Activated CD4-positive, alpha-beta T cell treated with anti-CD3 and anti-CD28 coated beads for 1 hour (primary cell): Measurements from ENCODE around the gene IL4I1.

Experiments
- DNase-seq: peaks from one replicate; pipeline ENCODE4 v3.0.0-alpha.2; 2020

IL4I1 gene

DNA sequence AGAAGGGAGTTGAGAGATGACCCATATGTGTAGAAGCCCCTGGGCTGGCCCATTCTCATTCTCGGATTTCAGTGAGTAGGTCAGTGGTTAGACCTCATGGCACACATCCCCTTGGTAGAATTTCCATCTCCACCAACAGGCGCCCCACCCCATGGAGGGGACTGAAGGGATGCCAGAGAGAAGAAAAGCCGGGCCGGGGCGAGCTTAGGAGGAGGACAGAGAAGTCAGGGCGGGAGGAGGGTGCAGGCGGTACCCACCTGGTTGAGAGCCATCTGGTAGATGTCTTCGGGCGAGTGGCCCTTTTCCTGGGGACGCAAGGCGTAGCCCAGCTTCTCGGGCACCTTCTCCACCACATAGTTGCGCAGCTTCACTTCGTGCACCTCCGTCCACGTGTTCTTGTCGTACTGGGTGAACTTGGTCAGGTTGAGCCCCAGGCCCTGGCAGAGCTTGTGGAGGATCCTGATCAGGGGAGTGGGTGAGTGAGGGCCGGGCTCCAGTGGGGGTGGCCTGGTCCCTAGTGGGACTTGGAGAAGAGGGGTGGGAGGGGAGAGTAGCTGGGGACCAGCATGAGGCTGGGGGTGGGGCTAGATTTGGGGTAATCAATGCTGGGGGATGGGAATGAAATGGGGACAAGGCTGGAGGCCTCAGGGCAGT lies 2.5 kb downstream of the IL4I1 start:
- no peak for DNase-seq

DNA sequence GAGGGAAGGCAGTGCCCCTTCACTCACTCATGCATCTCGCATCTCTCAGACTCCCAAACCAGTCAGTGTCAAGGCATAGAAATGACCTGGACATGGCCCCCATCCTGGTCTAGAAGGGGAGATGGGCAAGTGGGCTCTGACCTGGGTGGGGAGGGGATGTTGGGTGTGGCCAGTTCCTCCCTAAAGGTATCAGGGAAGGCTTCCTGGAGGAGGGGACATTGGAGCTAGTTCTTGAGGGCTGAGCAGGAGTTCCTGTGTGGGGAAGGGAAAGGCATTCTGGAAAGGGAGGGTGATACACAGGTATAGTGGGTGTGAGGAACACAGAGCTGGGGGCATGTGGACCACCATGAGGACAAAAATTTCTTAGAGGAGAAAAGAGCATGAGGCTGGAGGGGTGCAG lies 4.0 kb downstream of the IL4I1 start:
- DNase-seq, result no peak

DNA sequence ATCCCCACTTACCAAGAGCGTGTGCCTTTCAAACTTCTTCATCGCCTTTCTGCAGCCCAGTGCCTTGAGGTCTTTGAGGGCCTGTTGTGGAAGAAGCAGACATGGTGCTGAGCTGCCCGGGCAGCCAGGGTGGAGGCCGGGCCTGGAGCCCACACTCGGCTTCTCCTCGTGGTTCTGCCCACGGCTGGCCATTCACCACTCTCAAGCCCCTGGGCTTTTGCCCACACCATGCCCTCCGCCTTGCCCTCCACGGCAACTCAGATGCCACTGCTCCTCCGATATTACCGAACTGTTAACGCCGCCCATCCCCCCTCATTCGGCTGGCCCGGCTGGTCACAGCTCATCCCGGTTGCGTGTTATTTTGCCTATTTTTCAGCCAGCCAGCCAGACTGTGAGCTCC lies 5.3 kb downstream of the IL4I1 start:
- DNase-seq, result no peak

DNA sequence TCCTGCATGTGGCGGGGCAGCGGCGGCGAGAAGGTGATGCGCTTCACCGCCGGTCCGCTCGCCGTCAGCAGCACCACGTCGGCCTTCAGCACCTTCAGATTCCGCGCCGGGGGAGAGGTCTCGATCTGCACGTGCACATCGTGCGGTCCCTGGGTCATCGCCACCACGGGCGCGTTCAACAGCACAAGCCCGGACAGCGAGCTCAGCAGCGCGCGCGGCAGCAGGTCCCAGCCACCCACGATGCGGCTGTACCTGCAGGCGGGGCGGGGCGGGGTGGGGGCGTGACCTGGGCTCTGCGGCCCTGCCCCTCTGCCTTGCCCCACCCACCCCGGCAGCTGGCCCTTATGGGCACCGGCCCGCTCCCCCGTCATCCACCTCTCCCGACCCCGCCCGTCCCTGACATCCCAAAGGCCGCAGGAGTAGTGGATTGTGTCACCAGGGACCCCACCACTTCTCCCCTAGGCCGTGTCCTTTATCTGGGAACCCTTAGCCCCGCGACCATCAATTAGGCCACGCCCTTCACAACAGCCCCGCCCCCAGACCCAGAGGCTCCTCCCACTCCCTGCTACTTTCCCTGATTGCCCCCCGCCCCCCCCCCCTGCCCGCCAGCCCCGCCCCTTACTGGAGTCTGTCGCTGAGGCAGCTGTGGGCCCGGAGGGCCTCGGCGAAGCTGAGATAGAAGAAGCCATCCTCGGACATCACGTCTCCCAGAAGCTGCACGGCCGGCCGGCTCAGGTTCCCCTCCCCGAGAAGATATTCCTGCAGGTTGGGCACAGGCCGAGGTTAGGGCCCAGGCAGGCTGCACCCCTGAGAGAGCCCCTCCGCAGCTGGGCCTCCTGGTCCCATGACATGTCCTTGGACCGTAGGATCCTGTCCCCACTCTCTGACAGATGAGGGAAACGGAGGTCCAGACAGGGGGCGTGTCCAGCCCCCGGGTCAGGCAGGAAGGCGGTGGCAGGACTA lies 6.1 kb downstream of the IL4I1 start:
- DNase-seq, result peak; percentile 45

DNA sequence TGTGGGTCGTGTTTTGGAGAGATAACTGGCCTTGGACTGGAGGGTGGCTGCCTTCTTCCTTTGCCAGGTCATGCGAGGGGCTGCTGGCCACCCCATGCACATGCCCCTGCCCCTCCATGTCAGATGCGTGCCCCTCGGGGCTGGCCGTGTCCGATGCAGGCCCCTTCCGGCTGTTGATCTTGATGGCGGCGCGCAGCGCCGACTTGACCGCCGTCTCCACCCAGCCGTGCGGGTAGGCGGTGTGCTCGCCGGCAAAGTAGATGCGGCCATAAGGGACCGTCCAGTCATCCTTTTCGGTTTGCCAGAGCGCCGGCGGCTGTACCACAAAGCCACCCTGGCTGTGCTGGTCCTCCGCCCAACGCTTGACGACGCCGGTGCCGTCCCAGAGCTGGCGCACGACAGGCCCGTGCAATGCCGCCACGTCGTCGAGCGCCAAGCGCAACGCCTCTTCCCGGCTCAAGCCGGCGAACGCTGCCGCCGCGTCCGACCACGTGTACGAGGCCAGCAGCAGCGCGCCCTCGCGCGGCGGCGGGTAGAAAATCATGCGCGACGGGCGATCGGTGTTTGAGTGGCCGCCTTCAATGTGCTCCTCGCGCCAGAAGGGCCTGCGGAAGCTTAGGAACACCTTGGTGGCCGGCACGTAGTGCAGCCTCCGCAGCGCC lies 6.9 kb downstream of the IL4I1 start:
- peak; percentile 63 for DNase-seq

DNA sequence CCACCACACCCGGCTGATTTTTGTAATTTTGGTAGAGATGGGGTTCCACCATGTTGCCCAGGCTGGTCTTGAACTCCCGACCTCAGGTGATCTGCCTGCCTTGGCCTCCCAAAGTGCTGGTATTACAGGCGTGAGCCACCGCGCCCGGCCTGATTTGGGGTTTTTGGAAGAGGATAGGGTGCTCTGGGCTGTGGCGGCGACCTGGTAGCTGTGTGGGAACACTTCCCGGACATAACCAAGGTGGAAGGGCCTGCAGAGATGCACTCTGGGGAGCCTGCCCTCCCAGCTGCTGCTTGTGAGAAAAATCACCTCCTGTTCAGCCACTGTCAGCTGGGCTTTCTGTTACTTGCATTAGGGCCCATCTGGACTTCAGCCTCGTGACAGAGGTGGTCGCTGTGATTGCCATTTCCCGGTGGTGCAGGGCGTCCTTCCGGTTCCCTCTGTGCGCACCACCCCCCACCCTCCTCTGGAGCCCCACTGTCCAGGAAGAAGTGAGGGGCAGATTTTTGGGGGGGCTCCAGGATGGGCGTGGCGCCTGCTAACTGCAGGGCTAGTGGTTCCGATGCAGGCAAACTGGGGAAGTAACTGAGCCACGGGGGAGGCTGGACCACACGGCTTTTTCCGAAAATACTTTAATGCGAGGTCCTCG lies 7.5 kb downstream of the IL4I1 start:
- DNase-seq, result no peak

DNA sequence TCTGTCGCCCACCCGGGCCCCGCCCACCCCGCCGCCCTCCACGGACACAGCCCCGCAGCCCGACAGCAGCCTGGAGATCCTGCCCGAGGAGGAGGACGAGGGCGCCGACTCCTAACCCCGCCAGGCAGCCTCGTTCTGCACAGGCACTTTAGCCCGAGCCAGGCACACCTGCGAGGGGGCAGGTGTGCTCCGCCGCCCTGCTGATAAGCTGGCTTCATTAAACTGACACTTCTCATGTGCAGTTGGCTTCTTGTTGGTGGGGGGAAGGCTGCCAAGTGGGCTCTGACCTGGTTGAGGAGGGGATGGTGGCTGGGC lies 8.2 kb downstream of the IL4I1 start:
- DNase-seq, result no peak

DNA sequence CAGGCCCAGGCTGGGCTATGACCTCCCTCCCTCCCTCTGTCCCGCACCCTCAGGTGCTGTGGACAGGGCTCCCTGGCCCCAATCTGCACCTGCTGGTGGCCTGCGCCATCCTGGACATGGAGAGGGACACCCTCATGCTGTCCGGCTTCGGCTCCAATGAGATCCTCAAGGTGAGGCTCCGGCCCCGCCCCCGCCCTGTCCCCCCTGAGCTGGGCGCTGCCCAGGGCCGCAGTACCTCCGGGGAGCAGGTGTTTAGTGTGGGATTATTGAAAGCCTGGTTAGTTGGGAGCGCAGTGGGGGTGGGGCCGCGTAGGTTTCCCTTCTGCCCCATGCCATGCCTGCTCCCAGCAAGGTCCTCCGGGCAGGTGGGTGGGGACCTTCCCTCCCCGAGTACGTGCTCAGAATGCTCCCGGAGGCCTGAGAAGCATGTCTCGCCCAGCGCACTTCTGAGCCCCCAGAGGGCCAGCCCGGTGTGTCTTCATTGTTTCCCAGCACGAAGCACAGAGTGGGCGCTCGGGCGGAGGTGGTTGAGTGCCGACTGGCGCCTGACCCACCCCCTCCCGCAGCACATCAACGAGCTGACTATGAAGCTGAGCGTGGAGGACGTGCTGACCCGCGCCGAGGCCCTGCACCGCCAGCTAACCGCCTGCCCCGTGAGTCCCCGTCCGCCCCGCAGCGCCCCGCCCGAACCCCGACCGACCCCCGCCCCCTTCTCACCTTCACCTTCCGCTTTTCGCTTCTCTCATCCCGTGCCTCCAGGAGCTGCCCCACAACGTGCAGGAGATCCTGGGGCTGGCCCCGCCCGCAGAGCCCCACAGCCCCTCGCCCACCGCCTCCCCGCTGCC lies 8.8 kb downstream of the IL4I1 start:
- DNase-seq, result no peak

DNA sequence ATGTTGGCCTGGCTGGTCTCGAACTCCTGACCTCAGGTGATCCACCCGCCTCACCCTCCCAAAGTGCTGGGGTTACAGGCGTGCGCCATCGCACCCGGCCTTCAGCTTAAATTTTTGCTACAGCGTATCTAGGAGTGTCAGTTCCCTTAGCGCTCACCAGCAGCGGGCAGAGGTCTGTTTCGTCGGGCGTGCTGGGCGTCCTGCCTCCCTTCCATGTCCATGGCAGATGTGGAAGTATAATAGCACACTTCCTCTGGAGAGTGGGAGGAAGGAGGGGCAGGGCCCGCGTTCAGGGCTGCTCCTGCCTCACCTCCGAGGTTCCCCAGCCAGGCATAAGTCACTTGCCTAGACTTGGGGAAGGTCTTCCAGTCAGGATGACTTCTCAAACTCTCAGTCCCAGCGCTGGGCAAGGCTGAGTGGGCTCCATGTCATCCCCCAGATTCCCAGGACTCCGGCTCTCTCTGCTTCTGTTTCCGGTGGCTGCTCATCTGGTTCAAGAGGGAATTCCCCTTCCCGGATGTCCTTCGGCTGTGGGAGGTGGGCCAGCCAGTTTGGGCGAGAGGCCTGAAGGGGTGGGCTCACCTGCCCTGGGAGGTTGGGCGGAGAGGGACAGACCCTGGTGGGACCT lies 9.5 kb downstream of the IL4I1 start:
- no peak for DNase-seq

DNA sequence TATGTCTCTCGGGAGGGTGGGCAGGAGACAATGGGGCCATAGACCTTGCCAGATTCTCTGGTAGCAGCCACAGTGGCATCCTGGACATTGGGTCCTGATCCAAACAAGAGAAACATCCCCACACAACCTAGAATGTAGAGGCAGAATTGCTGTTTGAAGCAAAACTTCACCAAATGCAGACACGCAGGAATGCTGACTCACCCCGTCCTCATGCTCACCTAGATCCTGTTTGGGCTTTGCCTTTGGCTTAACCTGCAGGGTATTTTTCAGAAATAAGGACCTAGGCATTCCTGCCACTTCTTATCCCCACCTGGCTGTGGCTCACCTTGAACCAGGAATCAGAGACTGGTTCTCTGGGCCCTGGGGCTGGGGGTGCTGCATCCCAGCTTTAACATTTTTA lies 11.9 kb downstream of the IL4I1 start:
- DNase-seq, result no peak

DNA sequence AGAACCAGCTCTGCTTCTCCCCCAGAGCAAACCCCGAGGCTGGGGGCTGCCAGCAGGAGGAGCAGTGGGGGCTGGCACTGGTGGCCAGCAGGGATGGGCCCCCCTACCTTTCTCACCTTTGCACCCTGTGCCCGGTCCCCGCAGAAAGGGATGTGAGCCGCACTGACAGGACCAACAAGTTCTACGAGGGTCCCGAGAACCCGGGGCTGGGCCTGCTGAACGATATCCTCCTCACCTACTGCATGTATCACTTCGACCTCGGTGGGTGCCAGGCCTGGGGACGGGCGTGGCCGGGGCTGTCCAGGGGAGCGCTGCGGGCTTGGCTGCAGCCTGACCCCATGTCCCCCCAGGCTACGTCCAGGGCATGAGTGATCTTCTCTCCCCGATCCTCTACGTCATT lies 12.6 kb downstream of the IL4I1 start:
- DNase-seq, result no peak

DNA sequence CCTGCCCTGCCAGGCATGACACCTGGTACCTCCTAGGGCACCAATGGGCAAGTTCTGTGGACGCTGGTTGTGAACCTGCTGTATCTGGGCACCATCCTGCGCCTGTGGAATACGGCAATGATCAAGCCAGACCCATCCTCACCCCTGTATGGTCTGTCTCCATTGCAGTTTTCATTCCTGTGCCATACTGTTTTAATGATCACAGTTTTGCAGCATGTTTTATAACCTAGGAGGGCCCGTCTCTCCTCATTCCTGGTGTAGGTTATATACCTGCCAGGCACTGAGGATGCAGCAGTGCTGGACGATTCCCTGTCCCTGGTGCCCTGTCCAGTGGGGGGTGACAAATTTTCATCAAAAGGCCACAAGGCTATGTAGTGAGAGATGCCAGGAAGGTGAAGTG lies 13.6 kb downstream of the IL4I1 start:
- no peak for DNase-seq

DNA sequence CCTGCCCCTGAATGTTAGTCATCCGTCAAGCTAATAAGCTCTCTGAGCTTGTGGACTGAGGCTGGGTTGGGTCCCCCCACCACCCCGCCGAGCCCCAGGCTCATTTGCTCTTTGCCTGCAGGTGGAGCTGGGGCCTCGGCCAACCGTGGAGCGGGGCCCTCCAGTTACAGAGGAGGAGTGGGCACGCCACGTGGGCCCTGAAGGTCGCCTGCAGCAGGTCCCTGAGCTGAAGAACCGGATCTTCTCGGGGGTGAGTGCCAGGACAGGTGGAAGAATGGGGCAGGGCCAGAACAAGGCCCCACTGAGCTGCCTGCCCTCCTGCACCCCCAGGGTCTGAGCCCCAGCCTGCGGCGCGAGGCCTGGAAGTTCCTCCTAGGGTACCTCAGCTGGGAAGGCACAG lies 14.0 kb downstream of the IL4I1 start:
- DNase-seq, result no peak

DNA sequence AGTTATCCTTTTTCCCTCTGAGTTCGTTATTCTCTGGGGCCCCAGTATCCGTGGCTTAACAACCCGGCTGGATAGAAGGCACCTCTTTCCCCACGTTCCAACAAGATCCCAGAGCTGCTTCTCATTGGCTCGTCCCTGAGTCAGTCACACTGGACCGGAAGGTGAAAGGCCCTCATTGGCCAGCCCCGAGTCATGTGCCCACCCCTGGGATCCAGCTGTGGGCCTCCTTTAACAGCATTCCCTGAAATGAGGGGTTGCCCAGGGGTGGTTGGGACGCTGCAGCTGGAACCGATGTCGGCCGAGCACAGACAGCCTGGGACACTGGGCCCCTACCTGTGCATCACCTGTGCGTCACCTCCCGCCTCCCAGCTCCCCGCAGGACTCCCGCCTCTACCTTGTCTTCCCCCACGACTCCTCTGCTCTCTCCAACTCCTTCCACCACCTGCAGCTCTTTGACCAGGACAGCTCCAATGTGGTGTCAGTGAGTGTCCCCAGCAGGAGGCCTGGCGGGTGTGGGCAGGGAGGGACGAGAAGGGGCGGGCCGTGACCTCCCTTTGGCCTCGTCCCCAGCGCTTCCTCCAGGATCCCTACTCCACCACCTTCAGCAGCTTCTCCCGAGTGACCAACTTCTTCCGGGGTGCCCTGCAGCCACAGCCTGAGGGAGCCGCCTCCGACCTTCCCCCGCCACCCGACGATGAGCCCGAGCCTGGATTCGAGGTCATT lies 14.9 kb downstream of the IL4I1 start:
- no peak for DNase-seq

DNA sequence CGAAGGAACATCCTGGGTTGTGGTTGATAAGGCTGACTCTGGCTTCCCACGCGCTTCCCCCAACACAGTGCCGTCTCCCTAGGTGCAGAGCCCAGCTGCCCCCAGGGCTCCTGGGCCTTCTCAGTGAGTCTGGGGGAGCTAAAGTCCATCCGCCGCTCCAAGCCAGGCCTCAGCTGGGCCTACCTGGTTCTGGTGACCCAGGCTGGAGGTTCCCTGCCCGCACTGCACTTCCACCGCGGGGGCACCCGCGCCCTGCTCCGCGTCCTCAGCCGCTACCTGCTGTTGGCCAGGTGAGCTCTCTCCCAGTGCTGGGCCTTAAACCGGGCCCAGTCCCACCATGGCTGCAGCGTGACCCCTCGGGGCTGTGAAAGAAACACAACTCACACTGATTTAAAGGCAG lies 15.5 kb downstream of the IL4I1 start:
- DNase-seq, result no peak

DNA sequence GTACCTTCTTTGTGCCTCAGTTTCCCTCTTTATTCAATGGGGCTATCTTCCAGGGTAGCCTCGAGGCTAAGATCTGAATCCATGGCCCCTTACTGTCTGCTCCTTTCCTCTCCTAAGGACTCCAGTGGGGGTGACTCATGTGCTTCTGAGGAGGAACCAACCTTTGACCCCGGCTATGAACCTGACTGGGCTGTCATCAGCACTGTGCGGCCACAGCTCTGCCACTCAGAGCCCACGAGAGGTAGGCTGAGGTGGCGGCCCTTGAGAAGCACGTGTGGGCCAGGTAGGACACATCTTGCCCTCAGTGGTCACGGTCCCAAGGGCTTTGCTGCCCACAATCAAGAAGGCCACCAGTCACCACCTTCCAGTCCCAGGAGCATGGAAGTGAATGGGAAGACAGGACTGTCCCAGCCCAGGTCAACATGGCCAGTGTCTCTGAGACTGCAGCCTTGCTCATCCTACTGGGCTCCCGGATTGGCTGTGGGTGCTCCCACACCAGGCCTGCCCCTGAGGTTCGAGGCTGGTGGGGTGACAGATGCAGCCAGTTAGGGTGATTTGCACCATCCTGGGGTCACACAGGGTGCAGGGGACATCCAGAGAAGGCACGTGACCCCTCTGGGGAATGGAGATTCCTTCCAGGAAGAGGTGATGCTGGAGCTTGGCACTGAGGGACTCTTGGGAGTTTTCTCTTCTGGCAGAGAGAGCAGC lies 16.4 kb downstream of the IL4I1 start:
- no peak for DNase-seq

DNA sequence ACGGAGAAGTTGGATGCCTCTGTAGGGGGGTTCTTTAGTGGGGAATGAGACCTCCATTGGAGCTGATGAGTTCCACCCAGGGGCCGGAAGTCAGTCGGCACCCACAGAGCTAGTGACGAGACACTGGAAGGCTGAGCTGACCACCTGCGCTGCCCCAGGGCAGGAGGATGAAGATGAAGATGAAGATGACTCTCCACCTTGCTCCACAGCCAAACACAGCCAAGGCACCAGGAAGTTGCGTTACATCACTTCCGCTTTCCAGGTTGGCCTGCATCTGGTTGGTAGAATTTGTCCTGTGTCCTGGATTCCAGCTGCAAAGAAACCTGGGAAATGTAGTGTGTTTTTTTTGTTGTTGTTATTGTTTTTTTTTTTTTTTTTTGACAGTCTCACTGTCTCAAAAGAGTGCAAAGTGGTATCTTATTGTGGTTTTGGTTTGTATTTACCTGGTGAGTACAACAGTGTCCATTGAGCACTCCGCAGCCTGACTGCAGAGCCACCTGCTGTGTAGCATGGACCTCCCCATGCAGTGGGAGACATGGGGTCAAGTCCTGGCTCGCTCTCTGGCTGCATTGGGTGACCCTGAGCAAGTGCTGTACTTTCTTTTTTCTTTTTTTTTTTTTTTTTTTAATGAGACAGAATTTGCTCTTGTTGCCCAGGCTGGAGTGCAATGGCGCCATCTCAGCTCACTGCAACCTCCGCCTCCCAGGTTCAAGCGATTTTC lies 17.3 kb downstream of the IL4I1 start:
- no peak for DNase-seq

DNA sequence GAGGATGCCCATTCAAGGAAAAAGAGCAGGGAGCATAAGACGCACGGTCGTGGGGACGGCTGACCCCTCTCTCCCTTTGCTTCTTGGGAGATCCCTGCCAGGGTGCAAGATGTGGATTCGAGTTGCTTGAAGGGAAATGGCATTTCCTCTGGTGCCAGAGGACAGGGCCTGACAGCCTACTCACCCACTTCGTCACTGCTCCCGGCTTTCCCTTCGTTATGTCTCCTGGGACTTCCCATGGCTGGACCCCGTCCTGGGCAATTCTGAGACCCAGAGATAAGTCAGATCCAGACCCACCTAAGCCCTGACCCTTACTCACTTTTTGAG lies 18.0 kb downstream of the IL4I1 start:
- DNase-seq, result no peak

DNA sequence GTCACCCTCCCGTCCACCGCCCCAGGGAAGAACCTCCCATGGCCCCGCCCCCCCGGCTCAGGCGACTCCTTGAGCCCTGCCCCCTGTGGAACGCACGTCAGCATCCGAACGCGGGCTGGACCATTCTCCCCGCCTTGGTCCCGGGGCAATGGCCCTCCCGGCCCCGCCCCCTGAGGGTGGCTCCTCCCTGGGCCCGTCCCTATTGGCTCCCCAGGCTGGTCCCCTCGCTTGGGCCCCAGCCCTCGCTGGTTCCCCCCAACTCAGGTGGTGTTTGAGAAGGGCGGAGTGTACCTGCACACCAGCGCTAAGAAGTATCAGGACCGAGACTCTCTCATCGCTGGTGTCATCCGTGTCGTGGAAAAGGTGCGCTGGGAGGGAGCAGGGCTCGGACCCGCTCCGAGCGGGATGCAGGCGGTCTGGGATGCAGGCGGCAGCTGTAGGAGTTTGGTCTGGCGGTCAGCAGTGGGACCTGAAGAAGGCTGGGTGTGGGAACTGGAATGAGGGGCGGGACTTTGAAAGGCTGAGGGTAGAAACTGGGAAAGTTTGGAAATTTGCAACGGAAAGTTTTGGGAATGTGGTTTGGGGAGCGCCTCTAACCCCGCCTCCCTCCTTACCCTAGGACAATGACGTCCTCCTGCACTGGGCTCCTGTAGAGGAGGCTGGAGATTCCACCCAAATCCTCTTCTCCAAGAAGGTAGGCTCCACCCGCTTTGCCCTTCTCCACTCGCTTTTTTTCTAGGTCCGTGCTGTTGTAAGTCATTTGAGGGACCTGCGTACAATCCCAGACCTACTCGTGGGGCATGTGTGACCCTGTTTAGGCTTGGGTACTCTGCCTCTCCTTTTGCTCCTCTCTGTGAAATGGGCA lies 18.6 kb downstream of the IL4I1 start:
- DNase-seq, result peak; percentile 94
